GM10266 (cell line): ENCODE results near the gene CTIF.

Experiments used
- DNase-seq: peaks from one replicate; pipeline ENCODE4 v3.0.0; 2012; ENCODE audit errors: extremely low spot score
- TF ChIP-seq, protein P1 (sequence below): IDR thresholded peaks from 2 replicates; pipeline ENCODE4 v1.5.1; 2012; ENCODE audit warnings: mild to moderate bottlenecking, low read depth; ENCODE audit not compliant: control insufficient read depth, insufficient read depth; ENCODE audit errors: missing control alignments

Gene CTIF

DNA sequence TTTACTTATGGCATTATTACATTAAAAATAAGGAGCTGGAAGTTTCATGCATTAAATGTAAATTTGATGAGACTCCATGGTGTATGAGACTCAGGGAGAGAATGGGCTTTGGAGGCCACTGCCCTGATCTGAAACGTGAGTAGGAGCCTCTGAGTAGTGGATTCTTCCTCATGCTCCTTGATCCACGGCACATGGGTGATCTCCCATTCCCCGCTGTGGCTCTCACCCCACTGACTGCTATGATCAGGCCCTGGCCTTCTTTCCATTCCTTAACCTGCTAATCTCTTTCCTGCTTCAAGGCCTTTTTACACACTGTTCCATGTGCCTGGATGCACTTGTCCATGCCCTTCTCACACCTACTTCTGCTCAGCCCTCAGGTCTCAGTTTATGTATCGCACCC, 343.5 kb downstream of the CTIF start:
- TF ChIP-seq, protein P1, sequence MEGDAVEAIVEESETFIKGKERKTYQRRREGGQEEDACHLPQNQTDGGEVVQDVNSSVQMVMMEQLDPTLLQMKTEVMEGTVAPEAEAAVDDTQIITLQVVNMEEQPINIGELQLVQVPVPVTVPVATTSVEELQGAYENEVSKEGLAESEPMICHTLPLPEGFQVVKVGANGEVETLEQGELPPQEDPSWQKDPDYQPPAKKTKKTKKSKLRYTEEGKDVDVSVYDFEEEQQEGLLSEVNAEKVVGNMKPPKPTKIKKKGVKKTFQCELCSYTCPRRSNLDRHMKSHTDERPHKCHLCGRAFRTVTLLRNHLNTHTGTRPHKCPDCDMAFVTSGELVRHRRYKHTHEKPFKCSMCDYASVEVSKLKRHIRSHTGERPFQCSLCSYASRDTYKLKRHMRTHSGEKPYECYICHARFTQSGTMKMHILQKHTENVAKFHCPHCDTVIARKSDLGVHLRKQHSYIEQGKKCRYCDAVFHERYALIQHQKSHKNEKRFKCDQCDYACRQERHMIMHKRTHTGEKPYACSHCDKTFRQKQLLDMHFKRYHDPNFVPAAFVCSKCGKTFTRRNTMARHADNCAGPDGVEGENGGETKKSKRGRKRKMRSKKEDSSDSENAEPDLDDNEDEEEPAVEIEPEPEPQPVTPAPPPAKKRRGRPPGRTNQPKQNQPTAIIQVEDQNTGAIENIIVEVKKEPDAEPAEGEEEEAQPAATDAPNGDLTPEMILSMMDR: no peak
- no peak for DNase-seq

DNA sequence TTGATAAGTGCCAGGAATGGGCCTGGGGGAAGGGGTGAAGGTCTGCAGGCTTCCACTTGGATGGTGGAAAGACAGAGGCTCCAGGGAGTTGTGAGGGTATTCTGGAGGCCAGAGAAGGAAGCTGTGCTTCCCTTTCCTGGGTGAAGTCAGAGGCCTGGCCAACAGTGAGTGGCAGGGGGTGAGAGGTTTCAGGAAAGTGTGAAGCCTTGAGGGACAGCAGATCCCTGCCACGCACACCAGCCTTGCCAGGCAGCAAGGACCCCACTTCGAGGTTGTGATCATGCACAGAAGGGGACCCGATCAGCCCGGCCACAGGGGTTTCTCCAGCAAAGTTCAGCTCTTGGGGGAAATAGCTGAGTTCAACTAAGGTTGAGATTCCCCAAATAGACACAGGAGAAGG, 345.5 kb downstream of the CTIF start:
- no peak for DNase-seq
- TF ChIP-seq, protein P1: no peak

DNA sequence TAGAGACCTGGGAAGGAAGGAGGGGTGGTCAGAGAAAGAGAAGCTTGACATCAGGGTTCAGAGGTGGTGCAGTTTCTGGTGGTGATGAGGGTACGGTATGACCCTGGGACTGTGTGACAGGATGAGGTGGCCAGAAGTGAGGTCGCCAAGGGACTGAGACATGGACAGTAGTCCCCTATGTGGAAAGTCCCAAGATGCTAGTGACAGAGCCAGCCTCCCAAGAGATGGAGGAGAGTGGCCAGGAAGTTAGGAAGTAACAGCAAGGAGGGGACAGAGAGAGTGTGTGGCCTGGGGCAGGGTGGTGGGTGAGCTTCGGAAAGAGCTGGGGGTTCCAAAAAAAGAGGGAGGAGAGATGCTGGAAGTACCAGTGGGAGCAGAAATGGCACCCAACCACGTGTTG, 345.9 kb downstream of the CTIF start:
- no peak for DNase-seq
- TF ChIP-seq, protein P1: no peak

DNA sequence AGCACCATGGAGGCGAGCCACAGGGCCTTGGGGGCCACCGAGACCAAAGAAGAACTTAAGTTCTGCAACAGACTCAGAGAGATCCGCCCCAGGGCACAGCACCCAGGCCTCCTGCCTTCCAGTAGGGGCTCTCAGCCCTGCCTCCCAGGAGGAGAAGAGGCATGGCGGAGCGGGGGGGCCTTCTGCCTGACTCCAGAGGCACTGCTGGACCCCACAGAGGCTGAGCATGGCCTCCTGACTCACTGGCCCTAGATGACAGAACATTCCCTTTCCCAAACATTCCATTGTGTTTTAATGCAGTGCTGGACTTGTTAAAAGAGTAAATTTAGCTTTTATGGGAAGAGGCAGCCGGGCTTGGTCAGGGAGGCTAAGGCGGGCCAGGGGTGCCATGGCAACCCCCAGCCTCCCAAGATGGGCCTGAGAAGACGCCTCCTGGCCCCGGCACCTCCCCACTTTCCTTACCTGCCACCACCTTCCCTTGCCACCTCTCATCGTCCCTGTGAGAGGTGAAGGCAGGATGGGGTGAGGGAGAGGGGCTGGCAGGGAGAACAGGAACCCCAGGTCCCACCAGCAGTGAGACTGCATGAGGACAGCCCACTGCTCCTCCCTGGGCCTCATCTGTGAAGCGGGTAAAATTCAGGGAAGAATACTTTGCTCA, 346.6 kb downstream of the CTIF start:
- DNase-seq: no peak
- TF ChIP-seq, protein P1: no peak

DNA sequence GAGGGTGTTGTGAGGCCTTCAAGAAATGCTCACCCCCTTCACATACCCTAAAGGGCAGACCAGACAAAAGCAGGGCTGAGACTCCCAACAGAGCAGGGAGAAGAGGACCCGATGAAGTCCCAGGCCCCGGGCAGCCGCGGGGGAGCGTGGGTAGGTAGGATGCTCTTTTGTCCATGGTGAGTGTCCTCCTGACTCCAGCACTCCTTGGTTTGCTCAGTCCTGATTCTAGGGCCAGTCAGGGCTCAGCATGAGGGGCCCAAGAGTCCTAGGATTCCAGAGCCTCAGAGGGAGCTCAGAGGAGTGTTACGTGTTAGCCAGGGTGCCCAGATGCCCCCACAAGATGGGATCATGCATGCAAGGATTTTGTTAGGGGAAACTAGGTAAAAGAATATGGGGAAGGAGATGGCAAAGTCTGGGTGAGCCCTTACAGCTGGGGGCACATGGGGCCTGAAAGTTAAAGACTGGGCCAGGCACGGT, 347.1 kb downstream of the CTIF start:
- no peak for DNase-seq
- TF ChIP-seq, protein P1: no peak

DNA sequence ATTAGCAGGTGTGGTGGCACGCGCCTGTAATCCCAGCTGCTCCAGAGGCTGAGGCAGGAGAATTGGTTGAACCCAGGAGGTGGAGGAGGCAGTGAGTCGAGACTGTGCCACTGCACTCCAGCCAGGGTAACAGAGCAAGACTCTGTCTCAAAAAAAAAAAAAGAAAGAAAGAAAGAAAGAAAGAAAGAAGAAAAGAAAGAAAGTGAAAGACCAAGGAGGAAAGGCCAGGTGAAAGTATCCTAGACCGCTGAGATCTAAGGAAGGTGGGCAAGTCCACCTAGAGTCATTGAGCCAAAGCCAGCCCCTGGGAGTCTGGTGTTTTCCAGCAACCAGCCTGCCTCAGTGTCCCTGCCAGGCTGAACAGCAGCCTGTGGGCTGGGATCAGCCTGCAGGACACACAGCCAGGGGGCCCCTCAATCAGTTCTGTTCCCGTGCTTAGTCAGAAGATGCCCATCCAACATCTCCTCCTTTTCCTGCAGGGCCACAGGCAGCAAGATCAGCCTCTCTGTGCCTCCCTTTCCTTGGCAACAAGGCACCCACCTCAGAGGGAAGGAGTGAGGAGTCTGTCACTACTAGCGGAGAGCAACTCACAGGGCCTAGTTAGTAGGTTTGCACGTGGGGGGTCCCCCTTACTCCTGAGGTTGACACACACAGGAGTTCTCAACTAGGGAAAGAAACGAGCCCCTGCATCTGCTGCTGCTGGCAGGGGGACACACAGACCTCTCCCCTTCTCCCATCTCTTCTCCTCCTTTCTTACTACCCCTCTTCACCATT, 347.9 kb downstream of the CTIF start:
- no peak for DNase-seq
- TF ChIP-seq, protein P1: no peak
